K562 (cell line): ENCODE results near the gene FADS6. TPM values are rescaled to one million over a fixed set of nuclear protein-coding genes. Genes with fewer than 3 reads are reported as not detected.

Source experiments
- ADNP ChIP-seq: fragments of 200-800 bp; sonication (Bioruptor generic); IDR thresholded peaks from 2 replicates; pipeline ENCODE4 v1.6.1; 2016; ENCODE audit warnings: missing genetic modification characterization, missing compliant biosample characterization
- CBX5 ChIP-seq: IDR thresholded peaks from 2 replicates; pipeline ENCODE4 v1.6.1; 2014; ENCODE audit warnings: low read depth, borderline replicate concordance
- GTF2E2 ChIP-seq: fragments of 200-800 bp; sonication (Bioruptor generic); IDR thresholded peaks from 2 replicates; pipeline ENCODE4 v1.6.1; 2016; ENCODE audit warnings: missing genetic modification characterization, missing compliant biosample characterization
- HDAC2 ChIP-seq: fragments of 450-650 bp; IDR thresholded peaks from 2 replicates; pipeline ENCODE4 v1.6.1; 2016; ENCODE audit warnings: mild to moderate bottlenecking
- HOXB6 ChIP-seq: fragments of 250-450 bp; sonication (Bioruptor Pico); IDR thresholded peaks from 2 replicates; pipeline ENCODE4 v1.5.1; 2022; ENCODE audit warnings: mild to moderate bottlenecking, borderline replicate concordance
- IRF2 ChIP-seq: sonication (generic); formaldehyde crosslinking; IDR thresholded peaks from 2 replicates; pipeline ENCODE4 v1.8.1; 2022; ENCODE audit warnings: mild to moderate bottlenecking, missing genetic modification reagents
- LARP7 ChIP-seq: fragments of 450-650 bp; IDR thresholded peaks from 2 replicates; pipeline ENCODE4 v1.6.1; 2016
- MTA1 ChIP-seq: fragments of 450-650 bp; IDR thresholded peaks from 2 replicates; pipeline ENCODE4 v1.6.1; 2017; ENCODE audit warnings: borderline replicate concordance
- RCOR1 ChIP-seq, 2 experiments: IDR thresholded peaks; 2 replicates each; pipeline ENCODE4 v1.6.1; 2012; ENCODE audit warnings: low read depth in 2 of 2, low read length in 2 of 2, borderline replicate concordance in 1 of 2, improper control_type of control experiment in 1 of 2
- SAFB2 ChIP-seq: fragments of 200-400 bp; formaldehyde crosslinking; IDR thresholded peaks from 2 replicates; pipeline ENCODE4 v1.6.1; 2018; ENCODE audit warnings: borderline replicate concordance, low read length, low read depth, moderate library complexity; ENCODE audit not compliant: severe bottlenecking
- ZFP36 ChIP-seq: fragments of 150-350 bp; IDR thresholded peaks from 2 replicates; pipeline ENCODE4 v1.6.1; 2018; ENCODE audit warnings: low read length, low read depth; ENCODE audit not compliant: partially characterized antibody
- ZNF23 ChIP-seq: fragments of 250-450 bp; sonication (Bioruptor Pico); IDR thresholded peaks from 2 replicates; pipeline ENCODE4 v1.4.0; 2020; ENCODE audit warnings: mild to moderate bottlenecking
- ZNF253 ChIP-seq: fragments of 250-450 bp; sonication (Bioruptor Pico); conservative IDR thresholded peaks from 2 replicates; pipeline ENCODE4 v1.6.1; 2021; ENCODE audit warnings: mild to moderate bottlenecking
- ZNF316 ChIP-seq: fragments of 450-650 bp; IDR thresholded peaks from 2 replicates; pipeline ENCODE4 v1.6.1; 2016
- ZNF395 ChIP-seq: fragments of 200-800 bp; sonication (Bioruptor generic); IDR thresholded peaks from 2 replicates; pipeline ENCODE4 v1.6.1; 2017; ENCODE audit warnings: missing genetic modification characterization, missing compliant biosample characterization
- polyA plus RNA-seq, 8 experiments: library from polyadenylated mRNA; depleted of rRNA in 4 of 8; stranded (reverse) in 5 of 8; unstranded in 3 of 8; fragments of >200 nt; fragmentation: Nextera tagmentation in 2 of 8; fragmentation: Illumina TruSeq in 1 of 8; extraction: Ambion mirVana in 2 of 8; extraction: Trizol in 1 of 8; gene quantifications; 2 replicates each; pipeline versions ENCODE4 v1.2.1 to v1.2.3, GENCODE V29; 2011 to 2014; ENCODE audit warnings: inconsistent platforms in 1 of 8, missing spikeins in 1 of 8
- total RNA-seq, 7 experiments: library from RNA; depleted of rRNA in 6 of 7; stranded (reverse); fragments of >200 nt in 6 of 7; fragmentation: Illumina TruSeq in 2 of 7; extraction: Trizol in 2 of 7; gene quantifications; 2 replicates each; pipeline versions ENCODE4 v1.2.1 to v1.2.3, GENCODE V29; 2011 to 2021; ENCODE audit warnings: low replicate concordance in 1 of 7

FADS6 gene
- total and polyA plus RNA-seq, 9 of the 15 experiments (the other 6 are each of a cell fraction or from before 2014, with no cell fraction given): 0.18 to 0.22 TPM; not detected in 7

- peak in 1 of 2 experiments; percentile 54; a peak in 2 of 4 replicates for TF ChIP-seq RCOR1 (IDR thresholded peaks at IDR 0.05; ENCODE audit: borderline replicate concordance in 1 of 2, low read depth in 2 of 2, low read length in 2 of 2)
- no peak for TF ChIP-seq MTA1
- no peak for TF ChIP-seq IRF2 (CRISPR knock-in tag)
- peak; percentile 71; the same call in 1 of the 2 replicates for TF ChIP-seq ADNP (tag)
- TF ChIP-seq SAFB2: no peak
- TF ChIP-seq GTF2E2 (tag): no peak
- 0 out of 2 replicates have a peak, but pooled peaks have one; percentile 23 for TF ChIP-seq HDAC2
- TF ChIP-seq ZNF316: no peak
- no peak for TF ChIP-seq CBX5
- TF ChIP-seq ZNF395 (CRISPR knock-in tag): no peak
- no peak for TF ChIP-seq ZNF23 (CRISPR knock-in tag)
- TF ChIP-seq LARP7: no peak
- TF ChIP-seq HOXB6 (CRISPR knock-in tag): no peak
- TF ChIP-seq ZNF253 (CRISPR knock-in tag): no peak
- peak; percentile 82 for TF ChIP-seq ZFP36
Observed at GRCh38 chr17:74855323-74855722, 38.1 kb downstream of the FADS6 start (continued).
